DND-41 (cell line): ENCODE measurements around the gene SEC14L2.

Experiments
- ATAC-seq: fragments of 200-7000 bp; cut with Tn5 transposase; 3 replicates; pipeline ENCODE4 v1.9.1; 2021; ENCODE audit warnings: low read depth; ENCODE audit not compliant: insufficient read depth
- DNase-seq: peaks from one replicate; pipeline ENCODE4 v3.0.0-alpha.2; 2020
- H2AFZ ChIP-seq: 2 replicates; pipeline ENCODE4 v1.6.0; 2012; ENCODE audit warnings: low read depth, low read length
- H3K27ac ChIP-seq: 2 replicates; pipeline ENCODE4 v1.5.1; 2012; ENCODE audit warnings: low read length, inconsistent platforms
- H3K27me3 ChIP-seq: fragments of 200-600 bp; sonication (generic); 2 replicates; pipeline ENCODE4 v1.6.0; 2012; ENCODE audit warnings: low read length, mild to moderate bottlenecking, inconsistent platforms; ENCODE audit not compliant: insufficient read depth, poor library complexity
- H3K36me3 ChIP-seq: 2 replicates; pipeline ENCODE4 v1.5.1; 2012; ENCODE audit warnings: low read length, inconsistent platforms; ENCODE audit not compliant: insufficient read depth
- H3K4me1 ChIP-seq: 2 replicates; pipeline ENCODE4 v1.5.1; 2012; ENCODE audit warnings: mild to moderate bottlenecking, low read length; ENCODE audit not compliant: insufficient read depth
- H3K4me2 ChIP-seq: 2 replicates; pipeline ENCODE4 v1.6.0; 2012; ENCODE audit warnings: mild to moderate bottlenecking, moderate library complexity, low read length, inconsistent platforms; ENCODE audit not compliant: insufficient read depth
- H3K4me3 ChIP-seq, 2 experiments: fragments of 200-600 bp in 1 of 2; shearing (Covaris generic) in 1 of 2; 2 replicates each; pipeline ENCODE4 v1.5.1; 2012 to 2016; ENCODE audit warnings: inconsistent platforms in 2 of 2, low read length in 2 of 2, mild to moderate bottlenecking in 2 of 2, low read depth in 1 of 2, moderate library complexity in 1 of 2
- H3K79me2 ChIP-seq: 2 replicates; pipeline ENCODE4 v1.6.0; 2012; ENCODE audit warnings: low read length, inconsistent platforms; ENCODE audit not compliant: insufficient read depth
- H3K9ac ChIP-seq: 2 replicates; pipeline ENCODE4 v1.6.0; 2012; ENCODE audit warnings: low read depth, mild to moderate bottlenecking, inconsistent platforms, low read length, moderate library complexity
- H3K9me3 ChIP-seq: 2 replicates; pipeline ENCODE4 v1.5.1; 2012; ENCODE audit warnings: low read length, moderate library complexity, mild to moderate bottlenecking, inconsistent platforms; ENCODE audit not compliant: insufficient read depth, severe bottlenecking
- H4K20me1 ChIP-seq: 2 replicates; pipeline ENCODE4 v1.6.0; 2012; ENCODE audit warnings: low read length; ENCODE audit not compliant: insufficient read depth
- EZH2 ChIP-seq: IDR thresholded peaks from 3 replicates; pipeline ENCODE4 v1.6.1; 2012; ENCODE audit warnings: borderline replicate concordance, low read depth, mild to moderate bottlenecking, moderate library complexity, low read length, inconsistent platforms; ENCODE audit not compliant: severe bottlenecking
- TF ChIP-seq, protein P1 (sequence below): IDR thresholded peaks from 2 replicates; pipeline ENCODE4 v1.5.1; 2012; ENCODE audit warnings: borderline replicate concordance, low read length, moderate library complexity, mild to moderate bottlenecking; ENCODE audit not compliant: poor library complexity, severe bottlenecking; ENCODE audit errors: extremely low read depth

Gene SEC14L2

DNA sequence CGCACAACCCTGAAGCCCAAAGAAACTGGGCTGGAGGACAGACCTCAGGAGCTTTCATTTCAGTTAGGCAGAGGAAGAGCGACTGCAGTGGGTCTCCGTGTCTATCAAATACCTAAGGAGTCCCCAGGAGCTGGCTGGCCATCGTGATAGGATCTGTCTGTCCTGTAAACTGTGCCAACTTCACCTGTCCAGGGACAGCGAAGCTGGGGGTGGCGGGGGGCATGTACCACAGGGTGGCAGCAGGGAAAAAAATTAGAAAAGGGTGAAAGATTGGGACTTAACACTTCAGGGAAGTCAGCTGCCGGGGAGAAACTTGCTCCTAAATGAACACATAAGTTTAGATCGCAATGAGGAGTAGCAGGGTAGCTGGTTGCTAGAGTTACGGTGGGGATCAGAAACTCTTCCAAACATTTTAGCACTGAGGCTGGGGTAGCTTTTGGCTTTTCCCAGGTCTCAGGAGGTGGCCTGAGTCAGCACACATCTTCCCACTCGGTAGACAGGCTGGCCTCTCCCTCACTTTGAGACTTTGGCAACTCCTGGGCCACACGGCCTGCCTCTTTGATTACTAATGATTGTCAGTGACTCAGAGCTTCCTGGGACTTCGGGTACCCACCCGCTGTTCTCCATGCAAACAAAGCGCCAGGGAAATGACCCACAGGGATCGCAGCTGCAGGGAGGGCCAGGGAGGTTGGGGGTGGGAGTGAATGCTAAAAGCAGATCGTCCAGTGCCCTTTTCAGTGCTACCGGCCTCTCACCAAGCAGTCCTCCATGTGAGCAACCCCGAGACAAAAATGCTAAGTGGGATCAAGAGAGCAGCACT lies 25.9 kb downstream of the SEC14L2 start:
- peak overlapping the region; percentile 94 for H3K9ac ChIP-seq
- H3K27ac ChIP-seq: peak overlapping the region; percentile 92
- H3K79me2 ChIP-seq: peaks cover 40% of the 10 kb centered on the region
- no peak for TF ChIP-seq EZH2
- TF ChIP-seq, protein P1, sequence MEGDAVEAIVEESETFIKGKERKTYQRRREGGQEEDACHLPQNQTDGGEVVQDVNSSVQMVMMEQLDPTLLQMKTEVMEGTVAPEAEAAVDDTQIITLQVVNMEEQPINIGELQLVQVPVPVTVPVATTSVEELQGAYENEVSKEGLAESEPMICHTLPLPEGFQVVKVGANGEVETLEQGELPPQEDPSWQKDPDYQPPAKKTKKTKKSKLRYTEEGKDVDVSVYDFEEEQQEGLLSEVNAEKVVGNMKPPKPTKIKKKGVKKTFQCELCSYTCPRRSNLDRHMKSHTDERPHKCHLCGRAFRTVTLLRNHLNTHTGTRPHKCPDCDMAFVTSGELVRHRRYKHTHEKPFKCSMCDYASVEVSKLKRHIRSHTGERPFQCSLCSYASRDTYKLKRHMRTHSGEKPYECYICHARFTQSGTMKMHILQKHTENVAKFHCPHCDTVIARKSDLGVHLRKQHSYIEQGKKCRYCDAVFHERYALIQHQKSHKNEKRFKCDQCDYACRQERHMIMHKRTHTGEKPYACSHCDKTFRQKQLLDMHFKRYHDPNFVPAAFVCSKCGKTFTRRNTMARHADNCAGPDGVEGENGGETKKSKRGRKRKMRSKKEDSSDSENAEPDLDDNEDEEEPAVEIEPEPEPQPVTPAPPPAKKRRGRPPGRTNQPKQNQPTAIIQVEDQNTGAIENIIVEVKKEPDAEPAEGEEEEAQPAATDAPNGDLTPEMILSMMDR: peak; percentile 2
- peak overlapping the region; percentile 69 for H2AFZ ChIP-seq
- DNase-seq: peak; percentile 33
- peak overlapping the region; percentile 99 for H3K4me2 ChIP-seq
- H3K4me3 ChIP-seq: peak overlapping the region; percentile 57 to 91; a peak in 3 of 4 replicates
- peaks cover 59% of the 10 kb centered on the region for H3K4me1 ChIP-seq
- H3K9me3 ChIP-seq: no peaks in the 10 kb centered on the region
- H3K27me3 ChIP-seq: no peaks in the 10 kb centered on the region
- peaks cover 53% of the 10 kb centered on the region for H3K36me3 ChIP-seq
- H4K20me1 ChIP-seq: peaks cover 11% of the 10 kb centered on the region
- ATAC-seq: no peak

DNA sequence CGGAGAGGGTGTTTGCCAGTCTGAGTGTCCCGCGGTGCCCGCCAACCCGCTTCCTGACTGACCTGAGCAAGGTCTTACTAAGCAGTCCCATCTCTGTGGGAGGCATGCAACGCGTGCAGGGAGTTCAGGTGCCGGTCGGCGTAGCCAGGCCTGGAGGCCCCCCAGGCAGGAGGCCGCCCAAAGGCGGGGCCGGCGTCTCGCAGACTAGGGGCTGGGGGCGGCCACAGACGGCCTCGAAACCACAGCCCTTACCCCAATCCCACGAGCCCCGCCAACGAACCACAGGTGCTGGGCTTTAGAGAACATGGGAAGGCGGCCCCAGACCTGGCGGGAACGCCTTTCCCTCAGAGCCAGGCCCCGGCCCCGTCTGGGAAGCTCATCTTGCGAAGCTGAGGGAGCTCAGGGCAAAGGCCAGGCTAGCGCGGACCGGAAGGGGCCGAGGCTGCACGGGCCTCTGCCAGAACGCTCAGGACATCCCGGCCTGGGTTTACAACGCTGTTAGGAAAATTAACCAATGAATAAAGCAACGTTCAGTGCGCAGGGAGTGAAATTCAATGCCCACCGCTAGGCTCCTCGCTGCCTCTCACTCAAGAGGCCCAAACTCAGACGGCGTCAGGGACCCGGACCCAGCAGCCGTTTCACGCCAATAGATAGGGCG lies 26.6 kb downstream of the SEC14L2 start:
- H4K20me1 ChIP-seq: peaks cover 18% of the 10 kb centered on the region
- peaks cover 53% of the 10 kb centered on the region for H3K36me3 ChIP-seq
- peak overlapping the region; percentile 94 for H3K9ac ChIP-seq
- peak overlapping the region; percentile 92 for H3K27ac ChIP-seq
- H3K4me3 ChIP-seq: peak overlapping the region; percentile 57 to 91; a peak in 3 of 4 replicates
- no peaks in the 10 kb centered on the region for H3K9me3 ChIP-seq
- peaks cover 40% of the 10 kb centered on the region for H3K79me2 ChIP-seq
- DNase-seq: peak; percentile 70
- H3K4me2 ChIP-seq: peak overlapping the region; percentile 99
- peaks cover 59% of the 10 kb centered on the region for H3K4me1 ChIP-seq
- peak overlapping the region; percentile 69 for H2AFZ ChIP-seq
- H3K27me3 ChIP-seq: no peaks in the 10 kb centered on the region
- TF ChIP-seq EZH2: no peak
- TF ChIP-seq, protein P1: peak; percentile 32
- ATAC-seq: peak; percentile 24

DNA sequence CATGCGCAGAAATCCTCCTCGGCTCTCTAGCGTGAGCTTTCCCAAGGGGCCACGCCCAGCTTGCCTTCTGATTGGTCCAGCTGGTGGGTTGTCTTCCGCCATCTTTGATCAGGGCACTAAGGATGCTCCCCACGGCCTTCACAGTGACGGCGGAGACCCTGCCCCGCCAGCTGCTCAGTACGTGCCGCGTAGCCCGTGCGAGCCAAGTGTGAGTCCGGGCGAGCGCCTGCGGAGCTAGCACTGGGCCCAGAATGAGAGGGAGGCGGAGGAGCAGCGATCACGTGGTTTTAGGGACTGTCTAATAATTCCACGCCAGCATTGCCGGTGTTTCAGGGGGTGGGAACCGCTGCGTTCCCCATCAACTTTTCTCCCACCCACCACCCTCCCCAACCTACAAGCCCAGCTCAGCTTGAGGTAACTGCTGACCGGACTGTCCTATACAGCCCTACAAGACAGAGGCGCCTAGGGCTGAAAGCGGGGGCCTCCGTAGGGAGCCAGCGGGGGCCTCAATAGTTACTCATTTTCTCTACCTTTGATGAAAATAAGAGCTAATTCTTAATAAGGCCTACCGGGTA lies 27.2 kb downstream of the SEC14L2 start:
- Histone ChIP-seq H3K27me3 (no peaks in the 10 kb centered on the region), H3K27ac (peak overlapping the region; percentile 92), H3K9ac (peak overlapping the region; percentile 94), H2AFZ (peak overlapping the region; percentile 95), H3K4me1 (peaks cover 59% of the 10 kb centered on the region), H3K36me3 (peaks cover 53% of the 10 kb centered on the region), H3K4me3 (peak overlapping the region; percentile 84 to 91), H3K79me2 (peaks cover 40% of the 10 kb centered on the region), H4K20me1 (peaks cover 19% of the 10 kb centered on the region), H3K4me2 (peak overlapping the region; percentile 99), H3K9me3 (no peaks in the 10 kb centered on the region)
- no peak for TF ChIP-seq EZH2
- TF ChIP-seq, protein P1: no peak
- peak; percentile 100 for DNase-seq
- peak; percentile 90 for ATAC-seq
